ENCODE results near the gene MPP3. TPM values are rescaled to one million over a fixed set of nuclear protein-coding genes. Genes with fewer than 3 reads are reported as not detected.

MPP3 gene
- total RNA-seq, 1 experiment from 2014 or later = 6.9 TPM

DNA sequence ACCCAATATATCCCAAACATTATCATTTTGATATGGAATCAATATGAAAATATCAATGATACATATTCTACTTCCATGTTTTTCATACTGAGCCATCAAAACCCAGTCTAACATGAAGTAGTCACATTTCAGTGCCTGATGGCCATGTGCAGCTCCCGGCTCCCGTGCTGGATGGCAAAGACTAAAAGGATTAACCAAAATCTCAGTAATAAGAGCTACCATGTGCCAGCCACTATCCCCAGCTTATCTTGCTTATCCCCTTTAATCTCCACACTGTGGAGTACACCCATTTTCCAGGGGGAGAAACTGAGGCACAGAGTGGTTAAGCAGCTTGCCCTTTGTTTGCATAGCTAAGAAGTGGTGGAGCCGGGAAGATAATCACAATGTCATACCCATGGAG is 23.2 kb upstream of the MPP3 start:
- H2BK120ac ChIP-seq (ENCODE audit: low read depth, low read length, poor library complexity, severe bottlenecking) = no peak overlapping the region
- H2BK5ac ChIP-seq (ENCODE audit: insufficient read length, low read length) = no peak overlapping the region
- TF ChIP-seq, protein P1, sequence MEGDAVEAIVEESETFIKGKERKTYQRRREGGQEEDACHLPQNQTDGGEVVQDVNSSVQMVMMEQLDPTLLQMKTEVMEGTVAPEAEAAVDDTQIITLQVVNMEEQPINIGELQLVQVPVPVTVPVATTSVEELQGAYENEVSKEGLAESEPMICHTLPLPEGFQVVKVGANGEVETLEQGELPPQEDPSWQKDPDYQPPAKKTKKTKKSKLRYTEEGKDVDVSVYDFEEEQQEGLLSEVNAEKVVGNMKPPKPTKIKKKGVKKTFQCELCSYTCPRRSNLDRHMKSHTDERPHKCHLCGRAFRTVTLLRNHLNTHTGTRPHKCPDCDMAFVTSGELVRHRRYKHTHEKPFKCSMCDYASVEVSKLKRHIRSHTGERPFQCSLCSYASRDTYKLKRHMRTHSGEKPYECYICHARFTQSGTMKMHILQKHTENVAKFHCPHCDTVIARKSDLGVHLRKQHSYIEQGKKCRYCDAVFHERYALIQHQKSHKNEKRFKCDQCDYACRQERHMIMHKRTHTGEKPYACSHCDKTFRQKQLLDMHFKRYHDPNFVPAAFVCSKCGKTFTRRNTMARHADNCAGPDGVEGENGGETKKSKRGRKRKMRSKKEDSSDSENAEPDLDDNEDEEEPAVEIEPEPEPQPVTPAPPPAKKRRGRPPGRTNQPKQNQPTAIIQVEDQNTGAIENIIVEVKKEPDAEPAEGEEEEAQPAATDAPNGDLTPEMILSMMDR (conservative IDR thresholded peaks at IDR 0.05) = no peak
- no peak overlapping the region for H3K14ac ChIP-seq (ENCODE audit: insufficient read depth, low read length)
- H4K91ac ChIP-seq (ENCODE audit: insufficient read length, low read depth, low read length) = no peak overlapping the region
- H3K4me1 ChIP-seq (ENCODE audit: insufficient read depth, low read length) = no peaks in the 10 kb centered on the region
- no peak overlapping the region for H3K56ac ChIP-seq (ENCODE audit: insufficient read length, low read depth, low read length)
- no peak overlapping the region for H3K4me2 ChIP-seq (ENCODE audit: insufficient read depth, insufficient read length, low read length)
- H3K18ac ChIP-seq (ENCODE audit: insufficient read length, low read depth, low read length) = no peak overlapping the region
- no peak overlapping the region for H3T11ph ChIP-seq (ENCODE audit: low read length)
- no peak overlapping the region for H3K23ac ChIP-seq (ENCODE audit: insufficient read length, low read depth, low read length)
- H3K4ac ChIP-seq (ENCODE audit: low read depth, low read length) = no peak overlapping the region
- no peak overlapping the region for H3K27ac ChIP-seq (ENCODE audit: insufficient read length, low read depth, low read length)
- H3K9me3 ChIP-seq (ENCODE audit: control insufficient read depth, low read depth, low read length) = no peaks in the 10 kb centered on the region
- H3K79me1 ChIP-seq (ENCODE audit: insufficient read depth, low read depth, low read length, poor library complexity, severe bottlenecking) = no peaks in the 10 kb centered on the region
- H2AFZ ChIP-seq (ENCODE audit: low read length) = no peak overlapping the region
- H3K27me3 Mint-ChIP-seq (ENCODE audit: low read depth) = peaks cover 7% of the 10 kb centered on the region
- H3K9me3 Mint-ChIP-seq = no peaks in the 10 kb centered on the region
- H3K36me3 Mint-ChIP-seq (ENCODE audit: insufficient read depth in 1 of 3, low read depth in 3 of 3) = no peaks in the 10 kb centered on the region
- DNase-seq = no peak
- no peak overlapping the region for H2BK12ac ChIP-seq (ENCODE audit: insufficient read length, low read depth, low read length)
- no peak overlapping the region for H2AK5ac ChIP-seq (ENCODE audit: insufficient read length, low read length)
- no peak overlapping the region for H2BK20ac ChIP-seq (ENCODE audit: low read depth, low read length, poor library complexity, severe bottlenecking)
- H3K27me3 ChIP-seq (ENCODE audit: insufficient read depth, low read length) = no peaks in the 10 kb centered on the region
- H3K27ac Mint-ChIP-seq = no peak overlapping the region
- WGBS (ENCODE audit: extremely low coverage, insufficient read length, low lambda C conversion rate) = no CpG with 5 or more reads among the region's 3 CpGs
- H3K4me3 Mint-ChIP-seq = no peak overlapping the region
- no peaks in the 10 kb centered on the region for H3K23me2 ChIP-seq (ENCODE audit: insufficient read length, low read depth, low read length, poor library complexity, severe bottlenecking)
- peaks cover 0 to 2% of the 10 kb centered on the region in 2 experiments; a peak in 1 of 4 replicates for H3K4me1 Mint-ChIP-seq
- no peaks in the 10 kb centered on the region for H3K79me2 ChIP-seq (ENCODE audit: insufficient read depth, low read length)
- H2BK15ac ChIP-seq (ENCODE audit: low read depth, low read length) = no peak overlapping the region
- no peak overlapping the region for H4K5ac ChIP-seq (ENCODE audit: insufficient read length, low read depth, low read length)
- no peak overlapping the region for H3K9ac ChIP-seq (ENCODE audit: extremely low read depth, insufficient read length, low read length)
- H4K20me1 ChIP-seq (ENCODE audit: control insufficient read depth, insufficient read depth, insufficient read length) = no peaks in the 10 kb centered on the region
- H4K8ac ChIP-seq (replicated peaks; ENCODE audit: insufficient read length, low read depth, low read length) = no peak overlapping the region

All from H9 (cell line).